Esophagus muscularis mucosa (tissue), 4 donors: ENCODE measurements around the gene SPCS3.

Experiments
- CTCF ChIP-seq, 3 experiments: fragments of 200-600 bp in 2 of 3; fragments of 450-650 bp in 1 of 3; sonication (generic) in 2 of 3; IDR thresholded peaks; one replicate each; pipeline ENCODE4 v1.5.1; 2017 to 2019; ENCODE audit warnings: antibody characterized with exemption in 3 of 3, mild to moderate bottlenecking in 2 of 3, moderate library complexity in 1 of 3
- EP300 ChIP-seq: sonication (generic); formaldehyde crosslinking; IDR thresholded peaks from one replicate; pipeline ENCODE4 v1.6.1; 2017; ENCODE audit warnings: antibody characterized with exemption
- POLR2A ChIP-seq: fragments of 450-650 bp; IDR thresholded peaks from one replicate; pipeline ENCODE4 v1.6.1; 2017; ENCODE audit warnings: antibody characterized with exemption, moderate library complexity, mild to moderate bottlenecking, low read depth
- POLR2AphosphoS5 ChIP-seq, 2 donors: sonication (generic); formaldehyde crosslinking; IDR thresholded peaks; one replicate each; pipeline ENCODE4 v1.6.1; 2017; ENCODE audit warnings: antibody characterized with exemption in 2 of 2

- no peak for TF ChIP-seq CTCF (IDR thresholded peaks at IDR 0.05)
- TF ChIP-seq EP300 = no peak
- no peak for TF ChIP-seq POLR2AphosphoS5 (IDR thresholded peaks at IDR 0.05)
- no peak for TF ChIP-seq POLR2A
Measured at GRCh38 chr4:176274441-176274840, 45.3 kb upstream of the SPCS3 start.
